DND-41 (cell line): ENCODE data around the gene POU2F1.

Source experiments
- EZH2 ChIP-seq: IDR thresholded peaks from 3 replicates; pipeline ENCODE4 v1.6.1; 2012; ENCODE audit warnings: borderline replicate concordance, low read depth, mild to moderate bottlenecking, moderate library complexity, low read length, inconsistent platforms; ENCODE audit not compliant: severe bottlenecking
- TF ChIP-seq, protein P1 (sequence below): IDR thresholded peaks from 2 replicates; pipeline ENCODE4 v1.5.1; 2012; ENCODE audit warnings: borderline replicate concordance, low read length, moderate library complexity, mild to moderate bottlenecking; ENCODE audit not compliant: poor library complexity, severe bottlenecking; ENCODE audit errors: extremely low read depth

- TF ChIP-seq, protein P1, sequence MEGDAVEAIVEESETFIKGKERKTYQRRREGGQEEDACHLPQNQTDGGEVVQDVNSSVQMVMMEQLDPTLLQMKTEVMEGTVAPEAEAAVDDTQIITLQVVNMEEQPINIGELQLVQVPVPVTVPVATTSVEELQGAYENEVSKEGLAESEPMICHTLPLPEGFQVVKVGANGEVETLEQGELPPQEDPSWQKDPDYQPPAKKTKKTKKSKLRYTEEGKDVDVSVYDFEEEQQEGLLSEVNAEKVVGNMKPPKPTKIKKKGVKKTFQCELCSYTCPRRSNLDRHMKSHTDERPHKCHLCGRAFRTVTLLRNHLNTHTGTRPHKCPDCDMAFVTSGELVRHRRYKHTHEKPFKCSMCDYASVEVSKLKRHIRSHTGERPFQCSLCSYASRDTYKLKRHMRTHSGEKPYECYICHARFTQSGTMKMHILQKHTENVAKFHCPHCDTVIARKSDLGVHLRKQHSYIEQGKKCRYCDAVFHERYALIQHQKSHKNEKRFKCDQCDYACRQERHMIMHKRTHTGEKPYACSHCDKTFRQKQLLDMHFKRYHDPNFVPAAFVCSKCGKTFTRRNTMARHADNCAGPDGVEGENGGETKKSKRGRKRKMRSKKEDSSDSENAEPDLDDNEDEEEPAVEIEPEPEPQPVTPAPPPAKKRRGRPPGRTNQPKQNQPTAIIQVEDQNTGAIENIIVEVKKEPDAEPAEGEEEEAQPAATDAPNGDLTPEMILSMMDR = no peak
- TF ChIP-seq EZH2 = no peak
These were observed 19.9 kb upstream of the POU2F1 start for GRCh38 chr1:167200749-167201148.
